HG02840 (cell line): ENCODE results near the gene NUDT3.
"Not testable (repeated sequence)": the region's sequence is repeated elsewhere in the genome, so short reads cannot be mapped to it uniquely, and the experiment has no call there.

Experiments used
- ATAC-seq: cut with Tn5 transposase; IDR thresholded peaks from one replicate; pipeline ENCODE4 v1.9.1; 2021; ENCODE audit warnings: mild to moderate bottlenecking, moderate library complexity, moderate number of reproducible peaks; ENCODE audit not compliant: unreplicated experiment, low FRiP score

Gene NUDT3

DNA sequence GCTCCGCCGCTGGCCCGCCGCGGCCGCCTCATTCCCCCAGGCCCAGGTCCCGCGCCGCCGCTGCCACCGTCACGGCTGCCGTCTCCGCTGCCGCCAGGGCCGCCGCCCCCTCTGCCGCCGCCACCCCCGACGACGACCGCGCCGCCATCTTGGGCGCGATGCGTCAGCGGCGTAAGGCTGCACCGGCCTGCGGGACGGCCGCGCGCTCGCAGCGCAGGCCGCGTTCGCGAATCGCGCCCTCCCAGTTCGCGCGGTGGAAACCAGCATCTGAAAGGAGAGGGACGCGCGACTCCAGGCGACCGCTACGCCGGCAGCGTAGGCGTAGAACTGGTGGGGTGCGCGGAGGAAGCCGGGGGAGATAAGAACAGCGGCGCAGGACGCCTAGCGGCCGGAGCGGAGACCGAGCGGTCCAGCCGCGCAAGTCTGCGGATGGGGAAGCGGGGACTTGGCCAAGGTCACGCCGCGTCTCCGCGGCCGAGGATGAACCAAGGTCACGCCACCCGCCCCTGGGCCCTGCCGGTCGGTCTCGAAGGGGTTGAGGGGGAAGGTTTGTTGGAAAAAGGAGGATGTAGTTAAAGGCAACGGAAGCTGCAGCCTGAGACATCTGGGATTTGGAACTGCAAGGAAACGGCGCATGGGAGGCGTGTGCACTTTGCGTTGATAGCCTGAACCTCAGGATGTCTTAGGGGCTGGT lies at the start of gene NUDT3:
NUDT3 (minus strand) TSS at position 173 of the 694 bp plus-strand sequence. CDS start 307 bp downstream, outside the sequence.
- ATAC-seq: peak; percentile 90

- ATAC-seq: no peak
Measured at GRCh38 chr6:34441526-34441925, 49.1 kb upstream of the NUDT3 start.

- ATAC-seq: no peak
Measured at GRCh38 chr6:34439442-34439841, 47.0 kb upstream of the NUDT3 start.

DNA sequence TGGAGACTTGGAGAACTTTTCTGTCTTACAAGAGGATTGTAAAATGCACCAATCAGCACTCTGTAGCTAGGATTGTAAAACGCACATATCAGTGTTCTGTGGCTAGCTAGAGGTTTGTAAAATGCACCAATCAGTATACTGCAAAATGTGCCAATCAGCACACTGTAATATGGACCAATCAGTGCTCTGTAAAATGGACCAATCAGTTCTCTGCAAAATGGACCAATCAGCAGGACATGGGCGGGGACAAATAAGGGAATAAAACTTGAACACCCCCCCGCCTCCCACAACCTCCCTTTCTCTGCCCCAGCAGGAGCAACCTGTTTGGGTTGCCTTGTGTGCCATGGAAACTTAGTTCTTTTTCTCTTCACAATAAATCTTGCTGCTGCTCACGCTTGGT lies 46.2 kb upstream of the NUDT3 start:
- no peak for ATAC-seq

DNA sequence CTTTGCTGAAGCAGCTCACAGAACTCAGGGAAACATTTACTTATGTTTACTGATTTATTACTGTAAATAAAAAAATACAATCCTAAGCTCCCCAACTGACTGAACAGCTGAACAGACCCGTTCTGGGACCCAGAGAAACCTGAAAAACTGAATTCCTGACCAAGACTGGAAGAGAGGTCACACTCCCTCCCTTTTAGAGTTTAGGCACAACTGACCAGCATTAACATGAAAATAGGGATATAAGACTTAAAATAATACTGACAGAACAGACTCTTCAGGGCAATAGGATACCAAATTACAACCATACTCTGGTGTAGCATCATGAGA lies 45.1 kb upstream of the NUDT3 start:
- ATAC-seq: no peak

GRCh38 chr6:34436803-34437643 lies 44.6 kb upstream of the NUDT3 start:
- no peak for ATAC-seq

- ATAC-seq: no peak
Measured at GRCh38 chr6:34435916-34436315, 43.4 kb upstream of the NUDT3 start.

- ATAC-seq: peak; percentile 88
Measured at GRCh38 chr6:34425498-34426410, 33.3 kb upstream of the NUDT3 start, which contains the start of gene RPS10. Gene RPS10 (minus strand): TSS chr6:34426069. CDS start chr6:34425221, 848 bp downstream.

- no peak for ATAC-seq
Measured at GRCh38 chr6:34425132-34425497, 32.6 kb upstream of the NUDT3 start.

DNA sequence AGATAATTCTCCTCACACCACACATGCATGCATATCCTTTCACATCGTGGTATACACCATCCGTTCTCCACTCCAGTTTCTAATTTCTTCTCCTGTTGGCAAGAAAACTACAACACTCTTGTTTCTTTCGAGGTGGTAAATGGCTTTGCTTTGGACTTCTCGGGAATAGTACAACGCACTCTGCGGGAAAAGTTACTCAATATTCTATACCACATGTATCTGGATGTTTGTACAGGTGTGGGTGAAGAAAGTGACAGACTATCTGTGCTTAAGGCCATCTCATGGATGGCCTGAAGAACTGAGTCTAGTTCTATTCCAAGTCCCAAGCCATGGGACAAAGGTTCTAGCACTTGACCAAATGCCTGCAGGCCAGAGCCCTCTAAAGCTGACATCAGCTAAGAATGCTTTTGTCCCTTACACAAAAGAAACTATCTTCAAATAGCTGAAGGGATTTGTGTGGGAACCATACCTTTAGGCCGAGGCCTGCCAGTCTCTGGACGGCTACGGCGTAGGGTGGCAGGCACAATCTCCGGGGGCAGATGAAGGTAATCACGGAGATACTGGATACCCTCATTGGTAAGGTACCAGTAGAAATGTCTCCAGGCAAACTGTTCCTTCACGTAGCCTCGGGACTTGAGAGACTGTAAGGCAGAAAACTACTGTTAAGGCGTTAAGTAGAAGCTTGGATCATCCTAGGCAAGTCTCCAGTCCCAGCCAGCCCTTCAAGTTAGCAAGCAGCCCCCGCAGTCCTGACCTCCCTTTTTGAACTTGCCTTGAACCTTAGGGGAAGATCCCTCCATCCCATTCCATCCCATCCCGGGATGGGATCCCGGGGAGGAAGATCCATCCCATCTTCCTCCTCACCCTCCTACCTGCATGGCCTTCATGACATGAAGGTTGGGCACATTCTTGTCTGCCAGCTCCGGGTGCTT lies 32.0 kb upstream of the NUDT3 start:
- ATAC-seq: no peak

- ATAC-seq: no peak
Measured at GRCh38 chr6:34423254-34423653, 30.8 kb upstream of the NUDT3 start.

DNA sequence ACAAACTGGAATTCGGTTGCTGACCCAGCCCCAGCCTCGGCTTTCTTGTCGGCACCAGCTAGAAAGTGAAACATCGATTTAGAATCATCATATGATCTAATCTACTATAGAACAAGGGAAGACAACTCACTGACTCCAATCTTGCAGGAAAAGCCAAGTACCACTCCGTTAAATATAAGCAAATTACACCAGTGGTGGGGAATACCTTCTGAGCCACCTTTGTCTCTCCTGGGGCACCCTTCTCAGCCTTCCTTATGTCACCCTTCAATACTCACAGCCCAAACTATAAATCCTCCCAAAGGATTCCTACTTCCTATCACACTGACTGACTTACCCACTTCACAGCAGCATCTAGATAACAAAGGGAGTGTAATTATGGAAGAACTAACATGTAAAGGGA lies 25.9 kb upstream of the NUDT3 start:
- ATAC-seq: no peak

DNA sequence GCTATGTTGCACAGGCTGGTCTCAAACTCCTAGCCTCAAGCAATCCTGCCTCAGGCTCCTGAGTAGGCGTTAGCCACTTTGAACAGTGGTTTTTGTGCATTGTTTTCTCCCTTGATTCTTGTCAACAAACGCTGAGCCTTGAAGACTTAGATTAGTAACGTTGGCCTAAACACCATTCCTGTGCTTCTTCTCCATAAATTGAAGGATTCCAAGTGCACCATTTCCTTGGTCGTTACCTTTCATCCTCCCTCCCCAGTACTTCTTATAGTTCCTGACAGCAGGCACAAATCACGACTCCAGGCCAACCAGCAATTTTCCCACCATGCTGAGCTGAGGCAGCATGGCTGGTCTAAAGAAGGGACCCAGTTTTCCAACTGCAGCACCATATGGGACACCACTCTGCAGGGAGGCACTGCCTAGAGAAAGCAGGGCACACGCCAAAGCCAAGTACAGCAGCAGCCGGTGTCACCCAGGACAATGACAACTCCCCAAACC lies 24.5 kb upstream of the NUDT3 start:
- ATAC-seq: no peak

DNA sequence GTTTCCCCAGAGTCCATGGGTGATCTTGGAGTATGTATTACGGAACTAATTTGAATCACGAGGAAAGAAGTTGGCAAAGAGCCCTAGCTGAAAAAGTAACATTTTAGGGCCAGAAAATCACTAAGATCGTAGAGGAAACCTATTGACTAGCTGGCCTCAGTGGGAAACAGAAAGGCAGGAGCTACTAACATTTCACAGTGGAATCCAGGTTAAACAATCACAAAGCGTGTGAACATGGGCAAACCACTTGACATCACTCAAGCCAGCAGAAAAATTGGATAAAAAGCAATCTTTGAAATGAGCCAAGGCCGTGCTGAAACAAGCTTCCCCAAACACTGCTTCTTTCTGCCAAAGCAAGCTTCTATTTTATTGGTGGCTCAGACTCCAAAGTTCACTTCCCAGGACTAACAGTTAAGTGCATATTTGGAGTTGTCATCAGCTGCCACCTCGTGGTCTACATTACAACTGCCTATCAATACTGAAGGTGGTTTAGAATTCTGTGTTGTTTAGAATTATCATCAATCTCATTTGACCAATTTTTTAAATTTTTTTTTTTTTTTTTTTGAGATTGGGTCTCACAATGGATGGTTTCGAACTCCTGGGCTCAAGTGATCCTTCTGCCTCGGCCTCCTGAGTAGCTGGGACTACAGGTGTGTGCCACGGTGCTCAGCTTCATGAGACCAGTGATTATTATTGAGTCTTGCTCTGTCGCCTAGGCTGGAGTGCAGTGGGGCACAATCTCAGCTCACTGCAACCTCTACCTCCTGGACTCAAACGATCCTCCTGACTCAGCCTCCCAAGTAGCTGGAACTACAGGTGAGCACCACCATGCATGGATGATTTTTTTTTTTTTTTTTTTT lies 22.8 kb upstream of the NUDT3 start:
- ATAC-seq: no peak

- no peak for ATAC-seq
Measured at GRCh38 chr6:34412643-34413214, 20.3 kb upstream of the NUDT3 start.

DNA sequence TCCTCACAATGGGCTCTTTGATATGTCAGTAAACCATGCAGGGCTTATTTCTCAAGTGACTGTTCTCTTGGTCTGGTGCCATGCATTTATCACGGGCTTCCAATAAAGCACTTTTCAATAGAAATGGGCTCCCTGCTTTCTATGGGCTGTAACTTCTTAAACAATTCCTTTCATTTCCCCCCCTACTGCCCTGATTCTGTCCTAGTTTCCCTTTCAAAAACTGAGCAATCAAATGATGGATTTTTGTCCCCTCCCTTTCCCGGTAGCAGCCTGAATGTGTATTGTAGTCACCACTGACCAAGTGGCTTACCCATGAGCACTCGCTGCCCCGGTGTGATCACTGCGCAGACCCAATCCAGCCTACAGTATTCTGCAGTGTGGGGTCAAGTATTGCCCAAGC lies 19.5 kb upstream of the NUDT3 start:
- no peak for ATAC-seq

GRCh38 chr6:34407915-34408314 lies 15.4 kb upstream of the NUDT3 start:
- not testable (repeated sequence) for ATAC-seq

DNA sequence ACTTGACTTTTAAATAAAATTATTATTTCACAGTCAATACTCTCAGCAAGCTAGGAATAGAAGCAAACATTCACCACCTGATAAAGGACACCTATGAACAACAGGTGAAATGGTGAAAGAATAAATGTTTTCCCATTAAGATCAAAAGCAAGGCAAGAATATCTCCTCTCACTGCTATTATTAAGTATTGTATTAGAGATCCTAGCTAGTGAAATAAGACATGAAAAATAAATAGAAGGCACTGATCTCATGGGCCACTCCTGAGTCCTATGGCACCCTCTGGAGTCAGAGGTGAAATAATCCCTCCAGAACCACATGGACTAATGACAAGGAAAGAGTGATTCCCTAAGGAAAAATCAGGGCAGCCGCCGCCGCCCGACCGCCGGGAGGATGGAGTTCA lies 4.0 kb upstream of the NUDT3 start:
- ATAC-seq: no peak

DNA sequence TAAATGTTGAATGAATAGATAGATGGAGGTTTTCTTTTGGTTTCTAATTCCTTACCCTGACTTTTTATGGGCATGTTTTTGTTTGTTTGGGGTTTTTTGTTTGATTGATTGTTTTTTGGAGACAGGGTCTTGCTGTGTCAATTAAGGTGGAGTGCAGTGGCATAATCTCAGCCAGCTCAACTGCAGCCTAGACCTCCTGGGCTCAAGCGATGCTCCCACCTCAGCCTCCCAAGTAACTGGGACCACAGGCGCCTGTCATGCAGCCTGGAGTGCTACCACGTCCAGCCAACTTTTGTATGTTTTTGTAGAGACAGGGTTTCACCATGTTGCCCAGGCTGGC lies 1.5 kb upstream of the NUDT3 start:
- no peak for ATAC-seq
